PC-9 (cell line): Measurements from ENCODE around the gene PAK2. TPM values are rescaled to one million over a fixed set of nuclear protein-coding genes. Genes with fewer than 3 reads are reported as not detected.
"Not testable (repeated sequence)": the region's sequence is repeated elsewhere in the genome, so short reads cannot be mapped to it uniquely, and the experiment has no call there.

Experiments
- BruUV-seq: library from RNA; stranded (reverse); fragments of 400-500 nt; replicated peaks from 2 replicates; lab custom pipeline; 2021; lab: Mats Ljungman, UMichigan
- CTCF ChIA-PET: fragments of 300-600 bp; sonication (Branson Sonifier 250); formaldehyde crosslinking; loops from one replicate; lab custom pipeline; 2022; ENCODE audit warnings: antibody characterized with exemption; lab: Charles Lee
- POLR2A ChIA-PET: fragments of 300-600 bp; sonication (Branson Sonifier 250); formaldehyde crosslinking; loops from one replicate; lab custom pipeline; 2022; ENCODE audit warnings: antibody characterized with exemption; ENCODE audit not compliant: unreplicated experiment; lab: Charles Lee
- DNase-seq, 2 experiments: peaks; one replicate each; pipeline versions ENCODE4 v3.0.0 to v3.0.0-alpha.2; 2015 to 2022; ENCODE audit warnings: mixed read lengths in 1 of 2
- H2AFZ ChIP-seq: fragments of 200-600 bp; sonication (generic); 2 replicates; pipeline ENCODE4 v1.8.1; 2017; ENCODE audit warnings: antibody characterized with exemption
- H3F3A ChIP-seq: fragments of 200-600 bp; sonication (generic); 2 replicates; pipeline ENCODE4 v1.8.1; 2017; ENCODE audit warnings: antibody characterized with exemption, mild to moderate bottlenecking, low read depth; ENCODE audit not compliant: insufficient read depth
- H3K27ac ChIP-seq: fragments of 200-600 bp; sonication (generic); 2 replicates; pipeline ENCODE4 v1.6.1; 2016; ENCODE audit warnings: mixed run types
- H3K27me3 ChIP-seq: fragments of 200-600 bp; sonication (generic); 2 replicates; pipeline ENCODE4 v1.6.1; 2016; ENCODE audit warnings: low read depth, mixed run types; ENCODE audit not compliant: insufficient read depth
- H3K36me3 ChIP-seq: fragments of 200-600 bp; sonication (generic); 2 replicates; pipeline ENCODE4 v1.6.1; 2016; ENCODE audit warnings: low read depth, mixed run types
- H3K4me1 ChIP-seq: fragments of 200-600 bp; sonication (generic); replicated peaks from 2 replicates; pipeline ENCODE4 v1.6.1; 2016; ENCODE audit warnings: mixed run types; ENCODE audit not compliant: insufficient read depth
- H3K4me2 ChIP-seq: fragments of 200-600 bp; sonication (generic); 2 replicates; pipeline ENCODE4 v1.6.1; 2017; ENCODE audit warnings: mixed run types
- H3K4me3 ChIP-seq: fragments of 200-600 bp; sonication (generic); 2 replicates; pipeline ENCODE4 v1.6.1; 2016; ENCODE audit warnings: mixed run types
- H3K79me2 ChIP-seq: fragments of 200-600 bp; sonication (generic); 2 replicates; pipeline ENCODE4 v1.6.1; 2017; ENCODE audit warnings: low read depth, mixed run types
- H3K9me2 ChIP-seq: fragments of 200-600 bp; sonication (generic); 2 replicates; pipeline ENCODE4 v1.8.1; 2017; ENCODE audit warnings: mild to moderate bottlenecking; ENCODE audit not compliant: insufficient read depth
- H3K9me3 ChIP-seq: fragments of 200-600 bp; sonication (generic); 2 replicates; pipeline ENCODE4 v1.8.1; 2016; ENCODE audit warnings: low read depth; ENCODE audit not compliant: insufficient read depth
- H4K20me1 ChIP-seq: fragments of 200-600 bp; sonication (generic); 2 replicates; pipeline ENCODE4 v1.8.1; 2017; ENCODE audit not compliant: insufficient read depth
- EZH2 ChIP-seq: fragments of 200-600 bp; sonication (generic); IDR thresholded peaks from 2 replicates; pipeline ENCODE4 v1.8.0; 2017; ENCODE audit warnings: antibody characterized with exemption, low read depth
- intact Hi-C: fragments of 100-400 bp; cut with micrococcal nuclease; formaldehyde crosslinking; loops from one replicate; pipeline ENCODE4 v1.10.0; 2022; ENCODE audit not compliant: unreplicated experiment
- total RNA-seq: library from RNA; stranded (reverse); gene quantifications from 2 replicates; pipeline ENCODE4 v1.2.3, GENCODE V29; 2021
- TF ChIP-seq, protein P1 (sequence below): fragments of 200-600 bp; sonication (generic); conservative IDR thresholded peaks from 2 replicates; pipeline ENCODE4 v1.6.1; 2017; ENCODE audit warnings: mixed run types, antibody characterized with exemption, mild to moderate bottlenecking, moderate library complexity

PAK2 gene
- total RNA-seq, 1 experiment from 2014 or later = 78.6 TPM

DNA sequence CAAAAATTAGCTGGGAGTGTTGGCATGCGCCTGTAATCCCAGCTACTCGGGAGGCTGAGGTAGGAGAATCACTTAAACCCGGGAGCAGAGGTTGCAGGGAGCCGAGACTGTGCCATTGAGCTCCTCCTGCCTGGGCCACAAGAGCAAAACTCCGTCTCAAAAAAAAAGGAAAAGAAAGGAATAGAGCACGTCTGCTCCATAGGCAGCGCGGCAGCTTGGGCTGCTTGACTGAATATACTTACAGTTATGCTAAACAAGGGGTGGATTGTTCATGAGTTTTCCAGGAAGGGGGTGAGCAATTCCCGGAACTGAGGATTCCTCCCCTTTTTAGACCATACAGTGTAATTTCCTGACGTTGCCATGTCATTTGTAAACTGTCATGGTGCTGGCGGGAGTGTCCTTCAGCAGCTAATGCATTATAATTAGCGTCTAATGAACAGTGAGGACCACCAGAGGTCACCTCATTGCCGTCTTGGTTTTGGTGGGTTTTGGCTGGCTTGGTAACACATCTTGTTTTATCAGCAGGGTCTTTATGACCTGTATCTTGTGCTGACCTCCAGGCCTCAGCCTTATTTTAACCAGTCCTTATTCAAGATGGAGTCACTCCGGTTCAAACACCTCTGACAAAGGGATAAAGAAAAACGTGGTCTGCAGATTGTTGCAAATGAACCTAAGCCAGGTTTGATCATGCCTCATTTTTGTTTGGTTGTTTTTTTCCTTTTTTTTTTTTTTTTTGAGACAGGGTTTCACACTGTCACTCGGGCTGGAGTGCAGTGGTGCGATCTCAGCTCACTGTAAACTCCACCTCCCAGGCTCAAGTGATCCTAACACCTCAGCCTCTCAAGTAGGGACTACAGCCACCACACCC, 103.1 kb downstream of the PAK2 start:
- Histone ChIP-seq H3K4me3 (no peak overlapping the region), H3K9me3 (peaks cover 3% of the 10 kb centered on the region; the same call in 1 of the 2 replicates), H3K4me2 (peak overlapping the region; percentile 33; the same call in 1 of the 2 replicates), H4K20me1 (no peaks in the 10 kb centered on the region), H3K4me1 (peaks cover 10% of the 10 kb centered on the region), H3K27me3 (no peaks in the 10 kb centered on the region), H2AFZ (no peak overlapping the region), H3K79me2 (no peaks in the 10 kb centered on the region), H3K27ac (no peak overlapping the region), H3K36me3 (no peaks in the 10 kb centered on the region), H3K9me2 (no peaks in the 10 kb centered on the region), H3F3A (peaks cover 20% of the 10 kb centered on the region)
- no peak for DNase-seq
- TF ChIP-seq, protein P1, sequence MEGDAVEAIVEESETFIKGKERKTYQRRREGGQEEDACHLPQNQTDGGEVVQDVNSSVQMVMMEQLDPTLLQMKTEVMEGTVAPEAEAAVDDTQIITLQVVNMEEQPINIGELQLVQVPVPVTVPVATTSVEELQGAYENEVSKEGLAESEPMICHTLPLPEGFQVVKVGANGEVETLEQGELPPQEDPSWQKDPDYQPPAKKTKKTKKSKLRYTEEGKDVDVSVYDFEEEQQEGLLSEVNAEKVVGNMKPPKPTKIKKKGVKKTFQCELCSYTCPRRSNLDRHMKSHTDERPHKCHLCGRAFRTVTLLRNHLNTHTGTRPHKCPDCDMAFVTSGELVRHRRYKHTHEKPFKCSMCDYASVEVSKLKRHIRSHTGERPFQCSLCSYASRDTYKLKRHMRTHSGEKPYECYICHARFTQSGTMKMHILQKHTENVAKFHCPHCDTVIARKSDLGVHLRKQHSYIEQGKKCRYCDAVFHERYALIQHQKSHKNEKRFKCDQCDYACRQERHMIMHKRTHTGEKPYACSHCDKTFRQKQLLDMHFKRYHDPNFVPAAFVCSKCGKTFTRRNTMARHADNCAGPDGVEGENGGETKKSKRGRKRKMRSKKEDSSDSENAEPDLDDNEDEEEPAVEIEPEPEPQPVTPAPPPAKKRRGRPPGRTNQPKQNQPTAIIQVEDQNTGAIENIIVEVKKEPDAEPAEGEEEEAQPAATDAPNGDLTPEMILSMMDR = no peak
- no peak for TF ChIP-seq EZH2
- POLR2A ChIA-PET = no interaction called here
- BruUV-seq = no TSS peak
- intact Hi-C loops = no loop called here
- CTCF ChIA-PET = no interaction called here

GRCh38 chr3:196843435-196844110, 103.9 kb downstream of the PAK2 start:
- Histone ChIP-seq H3K4me3 (no peak overlapping the region), H3K36me3 (no peaks in the 10 kb centered on the region), H3K4me2 (peak overlapping the region; percentile 33), H3K27me3 (no peaks in the 10 kb centered on the region), H3K9me3 (peaks cover 10% of the 10 kb centered on the region; the same call in 1 of the 2 replicates), H3K9me2 (no peaks in the 10 kb centered on the region), H3K79me2 (no peaks in the 10 kb centered on the region), H3K27ac (no peak overlapping the region), H4K20me1 (no peaks in the 10 kb centered on the region), H3F3A (peaks cover 15% of the 10 kb centered on the region), H3K4me1 (peaks cover 10% of the 10 kb centered on the region), H2AFZ (0 out of 2 replicates have a peak overlapping the region, but pooled peaks have one; percentile 22)
- ChIA-PET CTCF (no interaction called here), POLR2A (no interaction called here)
- peak; percentile 51 to 79 for DNase-seq
- TF ChIP-seq, protein P1 = no peak
- TF ChIP-seq EZH2 = no peak
- BruUV-seq = no TSS peak
- intact Hi-C loops = no loop called here

GRCh38 chr3:196844235-196845219, 104.9 kb downstream of the PAK2 start:
- 0 out of 2 replicates have a peak overlapping the region, but pooled peaks have one; percentile 22 for H2AFZ ChIP-seq
- H3K27ac ChIP-seq, H3K9me2 ChIP-seq, H3K4me2 ChIP-seq, H3K79me2 ChIP-seq, H3K4me3 ChIP-seq, POLR2A ChIA-PET, DNase-seq, H4K20me1 ChIP-seq, H3K27me3 ChIP-seq, H3K36me3 ChIP-seq, intact Hi-C loops, BruUV-seq: not testable (repeated sequence)
- H3K9me3 ChIP-seq = peaks cover 20% of the 10 kb centered on the region; the same call in 1 of the 2 replicates
- H3K4me1 ChIP-seq = peaks cover 10% of the 10 kb centered on the region
- CTCF ChIA-PET = interaction anchor here (0.5 kb wide), 1 partner anchor 592 kb away, joined by 4 read pairs; no protein-coding TSS in a partner anchor
- H3F3A ChIP-seq = peaks cover 12% of the 10 kb centered on the region; the same call in 1 of the 2 replicates

- intact Hi-C loops, H3K27me3 ChIP-seq, H4K20me1 ChIP-seq, POLR2A ChIA-PET, H3K79me2 ChIP-seq, H3K4me3 ChIP-seq, BruUV-seq, H3K4me2 ChIP-seq, H2AFZ ChIP-seq, CTCF ChIA-PET, H3K27ac ChIP-seq, H3K36me3 ChIP-seq, H3F3A ChIP-seq, DNase-seq, H3K4me1 ChIP-seq, H3K9me2 ChIP-seq: not testable (repeated sequence)
- H3K9me3 ChIP-seq = peaks cover 20% of the 10 kb centered on the region; the same call in 1 of the 2 replicates
Observed at GRCh38 chr3:196848375-196848774, 108.7 kb downstream of the PAK2 start.
